ENCODE measurements around the gene CAST.

The CAST gene

GRCh38 chr5:96785326-96786109 lies 123.3 kb downstream of the CAST start (continued):
- TF ChIP-seq, protein P1, sequence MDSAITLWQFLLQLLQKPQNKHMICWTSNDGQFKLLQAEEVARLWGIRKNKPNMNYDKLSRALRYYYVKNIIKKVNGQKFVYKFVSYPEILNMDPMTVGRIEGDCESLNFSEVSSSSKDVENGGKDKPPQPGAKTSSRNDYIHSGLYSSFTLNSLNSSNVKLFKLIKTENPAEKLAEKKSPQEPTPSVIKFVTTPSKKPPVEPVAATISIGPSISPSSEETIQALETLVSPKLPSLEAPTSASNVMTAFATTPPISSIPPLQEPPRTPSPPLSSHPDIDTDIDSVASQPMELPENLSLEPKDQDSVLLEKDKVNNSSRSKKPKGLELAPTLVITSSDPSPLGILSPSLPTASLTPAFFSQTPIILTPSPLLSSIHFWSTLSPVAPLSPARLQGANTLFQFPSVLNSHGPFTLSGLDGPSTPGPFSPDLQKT (IDR thresholded peaks at IDR 0.05; ENCODE audit: borderline replicate concordance, low read depth, low read length): no peak
- TF ChIP-seq ZNF223 (tag by site-specific recombination; IDR thresholded peaks at IDR 0.05) (no peak), ZBTB21 (tag by site-specific recombination; IDR thresholded peaks at IDR 0.05) (no peak), ZNF658 (tag by site-specific recombination; IDR thresholded peaks at IDR 0.05) (no peak), ZNF121 (tag by site-specific recombination; IDR thresholded peaks at IDR 0.05) (no peak), ZNF521 (tag by site-specific recombination; IDR thresholded peaks at IDR 0.05) (no peak), ZNF280C (tag by site-specific recombination; IDR thresholded peaks at IDR 0.05) (no peak), ZNF76 (tag by site-specific recombination; IDR thresholded peaks at IDR 0.05; ENCODE audit: borderline replicate concordance, low read depth) (no peak), ZNF747 (tag by site-specific recombination; IDR thresholded peaks at IDR 0.05) (no peak), ZNF184 (tag by site-specific recombination; IDR thresholded peaks at IDR 0.05) (0 out of 2 replicates have a peak, but pooled peaks have one; percentile 14), ZNF423 (tag by site-specific recombination; IDR thresholded peaks at IDR 0.05) (no peak), RBAK (tag by site-specific recombination; IDR thresholded peaks at IDR 0.05) (no peak), ZNF354C (tag by site-specific recombination; IDR thresholded peaks at IDR 0.05; ENCODE audit: borderline replicate concordance, low read depth) (no peak), ZNF488 (tag by site-specific recombination; IDR thresholded peaks at IDR 0.05) (no peak), ZNF10 (tag by site-specific recombination; IDR thresholded peaks at IDR 0.05) (no peak), ZNF623 (tag by site-specific recombination; IDR thresholded peaks at IDR 0.05) (no peak), ZNF513 (tag by site-specific recombination; IDR thresholded peaks at IDR 0.05) (no peak), SALL2 (tag by site-specific recombination; IDR thresholded peaks at IDR 0.05; ENCODE audit: borderline replicate concordance) (no peak), ZFP41 (tag by site-specific recombination; IDR thresholded peaks at IDR 0.05; ENCODE audit: borderline replicate concordance) (no peak), ZNF2 (tag by site-specific recombination; IDR thresholded peaks at IDR 0.05) (no peak), KLF9 (tag by site-specific recombination; IDR thresholded peaks at IDR 0.05; ENCODE audit: low read depth) (peak; percentile 31; the same call in 1 of the 2 replicates), ZNF670 (tag by site-specific recombination; IDR thresholded peaks at IDR 0.05; ENCODE audit: low read depth) (no peak), ZNF426 (tag by site-specific recombination; IDR thresholded peaks at IDR 0.05) (no peak)
- TF ChIP-seq, protein P2, sequence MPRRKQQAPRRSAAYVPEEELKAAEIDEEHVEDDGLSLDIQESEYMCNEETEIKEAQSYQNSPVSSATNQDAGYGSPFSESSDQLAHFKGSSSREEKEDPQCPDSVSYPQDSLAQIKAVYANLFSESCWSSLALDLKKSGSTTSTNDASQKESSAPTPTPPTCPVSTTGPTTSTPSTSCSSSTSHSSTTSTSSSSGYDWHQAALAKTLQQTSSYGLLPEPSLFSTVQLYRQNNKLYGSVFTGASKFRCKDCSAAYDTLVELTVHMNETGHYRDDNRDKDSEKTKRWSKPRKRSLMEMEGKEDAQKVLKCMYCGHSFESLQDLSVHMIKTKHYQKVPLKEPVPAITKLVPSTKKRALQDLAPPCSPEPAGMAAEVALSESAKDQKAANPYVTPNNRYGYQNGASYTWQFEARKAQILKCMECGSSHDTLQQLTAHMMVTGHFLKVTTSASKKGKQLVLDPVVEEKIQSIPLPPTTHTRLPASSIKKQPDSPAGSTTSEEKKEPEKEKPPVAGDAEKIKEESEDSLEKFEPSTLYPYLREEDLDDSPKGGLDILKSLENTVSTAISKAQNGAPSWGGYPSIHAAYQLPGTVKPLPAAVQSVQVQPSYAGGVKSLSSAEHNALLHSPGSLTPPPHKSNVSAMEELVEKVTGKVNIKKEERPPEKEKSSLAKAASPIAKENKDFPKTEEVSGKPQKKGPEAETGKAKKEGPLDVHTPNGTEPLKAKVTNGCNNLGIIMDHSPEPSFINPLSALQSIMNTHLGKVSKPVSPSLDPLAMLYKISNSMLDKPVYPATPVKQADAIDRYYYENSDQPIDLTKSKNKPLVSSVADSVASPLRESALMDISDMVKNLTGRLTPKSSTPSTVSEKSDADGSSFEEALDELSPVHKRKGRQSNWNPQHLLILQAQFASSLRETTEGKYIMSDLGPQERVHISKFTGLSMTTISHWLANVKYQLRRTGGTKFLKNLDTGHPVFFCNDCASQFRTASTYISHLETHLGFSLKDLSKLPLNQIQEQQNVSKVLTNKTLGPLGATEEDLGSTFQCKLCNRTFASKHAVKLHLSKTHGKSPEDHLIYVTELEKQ (tag by site-specific recombination; IDR thresholded peaks at IDR 0.05; ENCODE audit: borderline replicate concordance): no peak
- TF ChIP-seq, protein P3, sequence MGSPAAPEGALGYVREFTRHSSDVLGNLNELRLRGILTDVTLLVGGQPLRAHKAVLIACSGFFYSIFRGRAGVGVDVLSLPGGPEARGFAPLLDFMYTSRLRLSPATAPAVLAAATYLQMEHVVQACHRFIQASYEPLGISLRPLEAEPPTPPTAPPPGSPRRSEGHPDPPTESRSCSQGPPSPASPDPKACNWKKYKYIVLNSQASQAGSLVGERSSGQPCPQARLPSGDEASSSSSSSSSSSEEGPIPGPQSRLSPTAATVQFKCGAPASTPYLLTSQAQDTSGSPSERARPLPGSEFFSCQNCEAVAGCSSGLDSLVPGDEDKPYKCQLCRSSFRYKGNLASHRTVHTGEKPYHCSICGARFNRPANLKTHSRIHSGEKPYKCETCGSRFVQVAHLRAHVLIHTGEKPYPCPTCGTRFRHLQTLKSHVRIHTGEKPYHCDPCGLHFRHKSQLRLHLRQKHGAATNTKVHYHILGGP (tag by site-specific recombination; IDR thresholded peaks at IDR 0.05): no peak
- TF ChIP-seq, protein P4, sequence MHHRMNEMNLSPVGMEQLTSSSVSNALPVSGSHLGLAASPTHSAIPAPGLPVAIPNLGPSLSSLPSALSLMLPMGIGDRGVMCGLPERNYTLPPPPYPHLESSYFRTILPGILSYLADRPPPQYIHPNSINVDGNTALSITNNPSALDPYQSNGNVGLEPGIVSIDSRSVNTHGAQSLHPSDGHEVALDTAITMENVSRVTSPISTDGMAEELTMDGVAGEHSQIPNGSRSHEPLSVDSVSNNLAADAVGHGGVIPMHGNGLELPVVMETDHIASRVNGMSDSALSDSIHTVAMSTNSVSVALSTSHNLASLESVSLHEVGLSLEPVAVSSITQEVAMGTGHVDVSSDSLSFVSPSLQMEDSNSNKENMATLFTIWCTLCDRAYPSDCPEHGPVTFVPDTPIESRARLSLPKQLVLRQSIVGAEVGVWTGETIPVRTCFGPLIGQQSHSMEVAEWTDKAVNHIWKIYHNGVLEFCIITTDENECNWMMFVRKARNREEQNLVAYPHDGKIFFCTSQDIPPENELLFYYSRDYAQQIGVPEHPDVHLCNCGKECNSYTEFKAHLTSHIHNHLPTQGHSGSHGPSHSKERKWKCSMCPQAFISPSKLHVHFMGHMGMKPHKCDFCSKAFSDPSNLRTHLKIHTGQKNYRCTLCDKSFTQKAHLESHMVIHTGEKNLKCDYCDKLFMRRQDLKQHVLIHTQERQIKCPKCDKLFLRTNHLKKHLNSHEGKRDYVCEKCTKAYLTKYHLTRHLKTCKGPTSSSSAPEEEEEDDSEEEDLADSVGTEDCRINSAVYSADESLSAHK (tag by site-specific recombination; IDR thresholded peaks at IDR 0.05): no peak

Data from HEK293 (cell line).